K562 (cell line): ENCODE results near the gene BIRC7. TPM values are rescaled to one million over a fixed set of nuclear protein-coding genes. Genes with fewer than 3 reads are reported as not detected.

ENCODE experiments used
- ATAC-seq: fragments of 200-7000 bp; cut with Tn5 transposase; 3 replicates; pipeline ENCODE4 v1.9.1; 2020; ENCODE audit warnings: moderate library complexity
- BruUV-seq: library from RNA; stranded (reverse); fragments of 400-500 nt; replicated peaks from 2 replicates; lab custom pipeline; 2021; lab: Mats Ljungman, UMichigan
- CTCF ChIA-PET: fragments of 300-600 bp; formaldehyde crosslinking; extraction: SDS; loops from one replicate; lab custom pipeline; 2021; ENCODE audit warnings: low intra/inter-chr PET ratio; lab: Yijun Ruan, JAX
- POLR2A ChIA-PET: fragments of 300-600, 350-650 bp; sonication (Branson Sonifier 250); formaldehyde crosslinking; extraction: SDS; loops from one replicate; lab custom pipeline; 2021; ENCODE audit warnings: antibody characterized with exemption, inconsistent platforms; lab: Yijun Ruan, JAX
- DNase-seq, 4 experiments: peaks; one replicate each; pipeline versions ENCODE4 v3.0.0 to v3.0.0-alpha.2; 2011 to 2018; ENCODE audit warnings: low spot score in 3 of 4, mixed read lengths in 3 of 4; ENCODE audit errors: extremely low read depth in 1 of 4
- FAIRE-seq: peaks from 2 replicates; lab custom pipeline; 2011; peaks lifted over from hg19 to GRCh38; lab: Jason Lieb, UNC
- H2AFZ ChIP-seq: 2 replicates; pipeline ENCODE4 v1.6.0; 2011; ENCODE audit warnings: low read depth, low read length, control low read depth, inconsistent platforms
- H3K27ac ChIP-seq: fragments of 200-600 bp; 3 replicates; pipeline ENCODE4 v1.8.0; 2011; ENCODE audit warnings: low read depth, mild to moderate bottlenecking, control low read depth, inconsistent platforms, low read length, moderate library complexity, mixed read lengths; ENCODE audit errors: extremely low read depth
- H3K27me3 ChIP-seq, 2 experiments: fragments of 300-600 bp in 1 of 2; 2 replicates in 1 of 2; 3 replicates in 1 of 2; pipeline versions ENCODE4 v1.6.0 to v1.8.0; 2011; ENCODE audit warnings: inconsistent platforms in 2 of 2, low read length in 2 of 2, mild to moderate bottlenecking in 1 of 2, mixed read lengths in 1 of 2, moderate library complexity in 1 of 2; ENCODE audit not compliant: control insufficient read depth in 2 of 2, insufficient read depth in 2 of 2
- H3K36me3 ChIP-seq: fragments of 300-600 bp; 3 replicates; pipeline ENCODE4 v1.8.0; 2011; ENCODE audit warnings: mild to moderate bottlenecking, low read length, inconsistent platforms; ENCODE audit not compliant: control insufficient read depth, insufficient read depth
- H3K4me1 ChIP-seq, 2 experiments: fragments of 200-600 bp in 1 of 2; replicated peaks in 1 of 2; 2 replicates in 1 of 2; 3 replicates in 1 of 2; pipeline versions ENCODE4 v1.5.1 to v1.8.0; 2011; ENCODE audit warnings: inconsistent platforms in 2 of 2, low read length in 2 of 2, mild to moderate bottlenecking in 1 of 2, mixed read lengths in 1 of 2, moderate library complexity in 1 of 2; ENCODE audit not compliant: control insufficient read depth in 2 of 2, insufficient read depth in 2 of 2
- H3K4me2 ChIP-seq: 2 replicates; pipeline ENCODE4 v1.6.1; 2011; ENCODE audit warnings: low read length, control low read depth, inconsistent platforms, mixed read lengths; ENCODE audit not compliant: insufficient read depth
- H3K4me3 ChIP-seq: fragments of 200-600 bp; sonication (generic), shearing (Covaris generic); 2 replicates; pipeline ENCODE4 v1.5.1; 2016; ENCODE audit warnings: control low read depth, inconsistent platforms
- H3K79me2 ChIP-seq: fragments of 200-600 bp; 3 replicates; pipeline ENCODE4 v1.8.0; 2011; ENCODE audit warnings: low read length, inconsistent platforms; ENCODE audit not compliant: control insufficient read depth, insufficient read depth
- H3K9ac ChIP-seq, 2 experiments: 2 replicates each; pipeline versions ENCODE4 v1.6.0 to v1.6.1; 2011; ENCODE audit warnings: low read depth in 2 of 2, low read length in 2 of 2, control low read depth in 1 of 2, inconsistent platforms in 1 of 2, mild to moderate bottlenecking in 1 of 2, mixed read lengths in 1 of 2; ENCODE audit not compliant: insufficient read depth in 1 of 2
- H3K9me1 ChIP-seq: one replicate; pipeline ENCODE4 v1.6.0; 2011; ENCODE audit warnings: inconsistent platforms, mild to moderate bottlenecking, low read length, moderate library complexity; ENCODE audit not compliant: control insufficient read depth, insufficient read depth
- H3K9me3 ChIP-seq: replicated peaks from 2 replicates; pipeline ENCODE4 v1.5.1; 2011; ENCODE audit warnings: low read depth, low read length, inconsistent platforms; ENCODE audit not compliant: control insufficient read depth, insufficient read depth
- H4K20me1 ChIP-seq: replicated peaks from 2 replicates; pipeline ENCODE4 v1.6.1; 2011; ENCODE audit warnings: low read length, inconsistent platforms, mixed read lengths; ENCODE audit not compliant: control insufficient read depth, insufficient read depth
- ZFP36 ChIP-seq: fragments of 150-350 bp; IDR thresholded peaks from 2 replicates; pipeline ENCODE4 v1.6.1; 2018; ENCODE audit warnings: low read length, low read depth; ENCODE audit not compliant: partially characterized antibody
- ZNF398 ChIP-seq: fragments of 250-450 bp; sonication (Bioruptor Pico); IDR thresholded peaks from 2 replicates; pipeline ENCODE4 v1.8.0; 2021; ENCODE audit warnings: moderate library complexity, mild to moderate bottlenecking, inconsistent platforms
- WGBS: fragments of 100-300 bp; shearing (Covaris generic); methylation state at CpG from one replicate; pipeline ENCODE4 v1.1.6; 2016; ENCODE audit warnings: low coverage, mixed read lengths; ENCODE audit not compliant: insufficient coverage; ENCODE audit errors: missing lambda C conversion rate; 5-methylcytosine and 5-hydroxymethylcytosine counted together
- in situ Hi-C: fragments of 300-500 bp; cut with MboI; formaldehyde crosslinking; loops from 4 replicates; pipeline ENCODE4 v1.15.0; 2018; ENCODE audit warnings: inconsistent platforms, mixed read lengths
- intact Hi-C: fragments of 100-400 bp; cut with micrococcal nuclease; formaldehyde crosslinking; loops from 2 replicates; pipeline ENCODE4 v1.14.2; 2022
- polyA plus RNA-seq, 8 experiments: library from polyadenylated mRNA; depleted of rRNA in 4 of 8; stranded (reverse) in 5 of 8; unstranded in 3 of 8; fragments of >200 nt; fragmentation: Nextera tagmentation in 2 of 8; fragmentation: Illumina TruSeq in 1 of 8; extraction: Ambion mirVana in 2 of 8; extraction: Trizol in 1 of 8; gene quantifications; 2 replicates each; pipeline versions ENCODE4 v1.2.1 to v1.2.3, GENCODE V29; 2011 to 2014; ENCODE audit warnings: inconsistent platforms in 1 of 8, missing spikeins in 1 of 8
- total RNA-seq, 7 experiments: library from RNA; depleted of rRNA in 6 of 7; stranded (reverse); fragments of >200 nt in 6 of 7; fragmentation: Illumina TruSeq in 2 of 7; extraction: Trizol in 2 of 7; gene quantifications; 2 replicates each; pipeline versions ENCODE4 v1.2.1 to v1.2.3, GENCODE V29; 2011 to 2021; ENCODE audit warnings: low replicate concordance in 1 of 7

Gene BIRC7
- total and polyA plus RNA-seq, 9 of the 15 experiments (the other 6 are each of a cell fraction or from before 2014, with no cell fraction given) = 0.14 to 0.19 (median 0.16) TPM; not detected in 5

- CTCF ChIA-PET = no interaction called here
- ATAC-seq (no peak), FAIRE-seq (no peak), DNase-seq (no peak)
- no peak overlapping the region for H2AFZ ChIP-seq
- POLR2A ChIA-PET = interaction anchor here (1.7 kb wide), 1 partner anchor 12 kb away, joined by 6 read pairs; no protein-coding TSS in a partner anchor
- H3K4me3 ChIP-seq = no peak overlapping the region
- H3K4me1 ChIP-seq = peaks cover 11 to 25% of the 10 kb centered on the region in 2 experiments; a peak in 4 of 5 replicates
- H3K9me3 ChIP-seq = no peaks in the 10 kb centered on the region
- peaks cover 32% of the 10 kb centered on the region for H4K20me1 ChIP-seq
- WGBS = 44% methylated on average over 9 of the region's 9 CpGs
- intact Hi-C loops (no loop called here), in situ Hi-C loops (no loop called here)
- no peaks in the 10 kb centered on the region for H3K9me1 ChIP-seq
- TF ChIP-seq ZNF398 (no peak), ZFP36 (peak; percentile 89)
- peaks cover 0 to 21% of the 10 kb centered on the region in 2 experiments; a peak in 3 of 5 replicates for H3K27me3 ChIP-seq
- BruUV-seq = no TSS peak
- peaks cover 33% of the 10 kb centered on the region for H3K79me2 ChIP-seq
- H3K4me2 ChIP-seq = no peak overlapping the region
- H3K36me3 ChIP-seq = peaks cover 11% of the 10 kb centered on the region; the same call in 2 of the 3 replicates
- H3K27ac ChIP-seq = no peak overlapping the region
- H3K9ac ChIP-seq = 0 out of 4 replicates have a peak overlapping the region, but pooled peaks of 1 of the 2 experiments have one; percentile 50
Observed at GRCh38 chr20:63270606-63271325, 35.1 kb downstream of the BIRC7 start.
